ENCODE results near the gene C2CD2L.

DNA sequence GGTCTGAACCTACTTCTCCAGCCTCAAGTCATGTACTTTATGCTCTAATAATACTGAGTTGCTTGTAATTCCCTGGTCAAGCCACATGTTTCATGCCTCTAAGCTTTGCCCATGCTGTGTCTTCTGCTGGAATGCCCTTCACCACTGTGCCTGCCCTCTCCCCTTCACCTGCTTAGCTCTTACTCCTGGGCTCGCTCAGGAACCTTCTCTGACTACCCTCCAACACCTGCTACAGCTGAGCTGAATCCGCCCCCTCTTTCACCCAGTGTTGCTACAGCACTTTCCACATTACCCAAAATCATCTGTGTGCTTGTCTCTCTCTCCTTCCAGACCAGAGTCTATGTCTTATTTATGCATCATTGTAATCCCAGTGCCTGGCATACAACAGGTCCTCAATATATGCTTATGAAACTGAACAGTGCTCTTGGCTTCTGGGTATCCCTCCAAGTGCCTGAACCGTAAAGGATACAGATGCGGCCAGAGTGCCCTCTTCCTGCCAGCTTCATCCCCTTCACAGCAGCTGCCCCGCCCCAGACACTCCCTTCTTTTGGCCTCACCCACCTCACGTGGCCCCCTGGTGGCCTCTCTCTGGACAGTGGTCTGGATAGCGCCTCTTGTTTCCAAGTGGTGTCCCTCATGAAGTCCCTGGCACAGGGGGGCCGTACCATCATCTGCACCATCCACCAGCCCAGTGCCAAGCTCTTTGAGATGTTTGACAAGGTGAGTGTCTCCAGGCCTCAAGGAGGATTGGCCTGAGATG lies 48.8 kb downstream of the C2CD2L start:
- TF ChIP-seq, protein P1, sequence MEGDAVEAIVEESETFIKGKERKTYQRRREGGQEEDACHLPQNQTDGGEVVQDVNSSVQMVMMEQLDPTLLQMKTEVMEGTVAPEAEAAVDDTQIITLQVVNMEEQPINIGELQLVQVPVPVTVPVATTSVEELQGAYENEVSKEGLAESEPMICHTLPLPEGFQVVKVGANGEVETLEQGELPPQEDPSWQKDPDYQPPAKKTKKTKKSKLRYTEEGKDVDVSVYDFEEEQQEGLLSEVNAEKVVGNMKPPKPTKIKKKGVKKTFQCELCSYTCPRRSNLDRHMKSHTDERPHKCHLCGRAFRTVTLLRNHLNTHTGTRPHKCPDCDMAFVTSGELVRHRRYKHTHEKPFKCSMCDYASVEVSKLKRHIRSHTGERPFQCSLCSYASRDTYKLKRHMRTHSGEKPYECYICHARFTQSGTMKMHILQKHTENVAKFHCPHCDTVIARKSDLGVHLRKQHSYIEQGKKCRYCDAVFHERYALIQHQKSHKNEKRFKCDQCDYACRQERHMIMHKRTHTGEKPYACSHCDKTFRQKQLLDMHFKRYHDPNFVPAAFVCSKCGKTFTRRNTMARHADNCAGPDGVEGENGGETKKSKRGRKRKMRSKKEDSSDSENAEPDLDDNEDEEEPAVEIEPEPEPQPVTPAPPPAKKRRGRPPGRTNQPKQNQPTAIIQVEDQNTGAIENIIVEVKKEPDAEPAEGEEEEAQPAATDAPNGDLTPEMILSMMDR (IDR thresholded peaks at IDR 0.05): peak; percentile 39
- TF ChIP-seq ZFX (IDR thresholded peaks at IDR 0.05; ENCODE audit: borderline replicate concordance): no peak

All from 22Rv1 (cell line).